Measurements from ENCODE around the gene ITPR2.

GRCh38 chr12:26651566-26652188, 181.3 kb downstream of the ITPR2 start:
- TF ChIP-seq, protein P1, sequence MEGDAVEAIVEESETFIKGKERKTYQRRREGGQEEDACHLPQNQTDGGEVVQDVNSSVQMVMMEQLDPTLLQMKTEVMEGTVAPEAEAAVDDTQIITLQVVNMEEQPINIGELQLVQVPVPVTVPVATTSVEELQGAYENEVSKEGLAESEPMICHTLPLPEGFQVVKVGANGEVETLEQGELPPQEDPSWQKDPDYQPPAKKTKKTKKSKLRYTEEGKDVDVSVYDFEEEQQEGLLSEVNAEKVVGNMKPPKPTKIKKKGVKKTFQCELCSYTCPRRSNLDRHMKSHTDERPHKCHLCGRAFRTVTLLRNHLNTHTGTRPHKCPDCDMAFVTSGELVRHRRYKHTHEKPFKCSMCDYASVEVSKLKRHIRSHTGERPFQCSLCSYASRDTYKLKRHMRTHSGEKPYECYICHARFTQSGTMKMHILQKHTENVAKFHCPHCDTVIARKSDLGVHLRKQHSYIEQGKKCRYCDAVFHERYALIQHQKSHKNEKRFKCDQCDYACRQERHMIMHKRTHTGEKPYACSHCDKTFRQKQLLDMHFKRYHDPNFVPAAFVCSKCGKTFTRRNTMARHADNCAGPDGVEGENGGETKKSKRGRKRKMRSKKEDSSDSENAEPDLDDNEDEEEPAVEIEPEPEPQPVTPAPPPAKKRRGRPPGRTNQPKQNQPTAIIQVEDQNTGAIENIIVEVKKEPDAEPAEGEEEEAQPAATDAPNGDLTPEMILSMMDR (IDR thresholded peaks at IDR 0.05; ENCODE audit: low read length) = peak; percentile 88
- TF ChIP-seq EZH2 (IDR thresholded peaks at IDR 0.05; ENCODE audit: borderline replicate concordance, low read length) = no peak

Measured in OCI-LY1 (cell line).